K562 (cell line): ENCODE results near the gene MAGEA1. TPM values are rescaled to one million over a fixed set of nuclear protein-coding genes. Genes with fewer than 3 reads are reported as not detected.

Experiments used
- ARID1B ChIP-seq: fragments of 450-650 bp; IDR thresholded peaks from 2 replicates; pipeline ENCODE4 v1.6.1; 2016; ENCODE audit warnings: antibody characterized with exemption, mild to moderate bottlenecking, inconsistent platforms
- BRF1 ChIP-seq: IDR thresholded peaks from 3 replicates; pipeline ENCODE4 v1.6.1; 2011; ENCODE audit warnings: borderline replicate concordance, mild to moderate bottlenecking; ENCODE audit not compliant: insufficient read length; ENCODE audit errors: extremely low read depth
- CBX3 ChIP-seq, 2 experiments: IDR thresholded peaks; 1 replicate in 1 of 2; 2 replicates in 1 of 2; pipeline ENCODE4 v1.6.1; 2012; ENCODE audit warnings: inconsistent platforms in 2 of 2, low read length in 2 of 2, borderline replicate concordance in 1 of 2, control low read depth in 1 of 2
- HNRNPL ChIP-seq: fragments of 200-400 bp; formaldehyde crosslinking; IDR thresholded peaks from 2 replicates; pipeline ENCODE4 v1.6.1; 2017; ENCODE audit warnings: low read depth, mild to moderate bottlenecking, low read length
- HOMEZ ChIP-seq: fragments of 250-450 bp; sonication (Bioruptor Pico); IDR thresholded peaks from 2 replicates; pipeline ENCODE4 v1.4.0; 2020; ENCODE audit warnings: mild to moderate bottlenecking, moderate library complexity
- IRF2 ChIP-seq: sonication (generic); formaldehyde crosslinking; IDR thresholded peaks from 2 replicates; pipeline ENCODE4 v1.8.1; 2022; ENCODE audit warnings: mild to moderate bottlenecking, missing genetic modification reagents
- MTA3 ChIP-seq: fragments of 450-650 bp; formaldehyde crosslinking; IDR thresholded peaks from 2 replicates; pipeline ENCODE4 v1.6.1; 2017; ENCODE audit warnings: mild to moderate bottlenecking, borderline replicate concordance
- NCOA6 ChIP-seq: fragments of 450-650 bp; IDR thresholded peaks from 2 replicates; pipeline ENCODE4 v1.6.1; 2017; ENCODE audit warnings: mild to moderate bottlenecking
- THRB ChIP-seq: fragments of 450-650 bp; formaldehyde crosslinking; conservative IDR thresholded peaks from 2 replicates; pipeline ENCODE4 v1.4.0; 2022; ENCODE audit warnings: mild to moderate bottlenecking, missing genetic modification characterization
- ZBTB7A ChIP-seq: IDR thresholded peaks from 2 replicates; pipeline ENCODE4 v1.6.1; 2011; ENCODE audit warnings: low read depth, mild to moderate bottlenecking, low read length, moderate library complexity, borderline replicate concordance; ENCODE audit not compliant: control insufficient read depth
- ZNF212 ChIP-seq: fragments of 450-650 bp; formaldehyde crosslinking; IDR thresholded peaks from 2 replicates; pipeline ENCODE4 v1.4.0; 2020; ENCODE audit warnings: mild to moderate bottlenecking
- ZNF239 ChIP-seq: fragments of 250-450 bp; sonication (Bioruptor Pico); IDR thresholded peaks from 2 replicates; pipeline ENCODE4 v1.4.0; 2020; ENCODE audit warnings: mild to moderate bottlenecking
- polyA plus RNA-seq, 8 experiments: library from polyadenylated mRNA; depleted of rRNA in 4 of 8; stranded (reverse) in 5 of 8; unstranded in 3 of 8; fragments of >200 nt; fragmentation: Nextera tagmentation in 2 of 8; fragmentation: Illumina TruSeq in 1 of 8; extraction: Ambion mirVana in 2 of 8; extraction: Trizol in 1 of 8; gene quantifications; 2 replicates each; pipeline versions ENCODE4 v1.2.1 to v1.2.3, GENCODE V29; 2011 to 2014; ENCODE audit warnings: inconsistent platforms in 1 of 8, missing spikeins in 1 of 8
- total RNA-seq, 7 experiments: library from RNA; depleted of rRNA in 6 of 7; stranded (reverse); fragments of >200 nt in 6 of 7; fragmentation: Illumina TruSeq in 2 of 7; extraction: Trizol in 2 of 7; gene quantifications; 2 replicates each; pipeline versions ENCODE4 v1.2.1 to v1.2.3, GENCODE V29; 2011 to 2021; ENCODE audit warnings: low replicate concordance in 1 of 7

MAGEA1 gene
- total and polyA plus RNA-seq, 9 of the 15 experiments (the other 6 are each of a cell fraction or from before 2014, with no cell fraction given) = 10.2 to 57.9 (median 44.1) TPM

- TF ChIP-seq MTA3 = no peak
- no peak for TF ChIP-seq BRF1
- no peak for TF ChIP-seq ZNF239 (CRISPR knock-in tag)
- no peak for TF ChIP-seq CBX3 (IDR thresholded peaks at IDR 0.05; ENCODE audit: borderline replicate concordance in 1 of 2, low read length in 2 of 2)
- no peak for TF ChIP-seq IRF2 (CRISPR knock-in tag)
- TF ChIP-seq NCOA6 = no peak
- no peak for TF ChIP-seq ZNF212 (CRISPR knock-in tag)
- no peak for TF ChIP-seq ARID1B
- no peak for TF ChIP-seq HOMEZ (CRISPR knock-in tag)
- TF ChIP-seq ZBTB7A = no peak
- no peak for TF ChIP-seq THRB (CRISPR knock-in tag)
- no peak for TF ChIP-seq HNRNPL
Measured at GRCh38 chrX:153184787-153185186, 5.7 kb downstream of the MAGEA1 start (continued).
